EH (cell line): ENCODE data around the gene POLD2.
A peak's percentile ranks its signal among the peaks of the same experiment; 100 is the strongest.
"Not testable (repeated sequence)": the region's sequence is repeated elsewhere in the genome, so short reads cannot be mapped to it uniquely, and the experiment has no call there.

Experiments
- DNase-seq: peaks from one replicate; pipeline ENCODE4 v3.0.0-alpha.2; 2015; ENCODE audit warnings: low read depth

Gene POLD2

GRCh38 chr7:44123190-44124003, at the start of gene POLD2:
POLD2 (minus strand) TSS chr7:44123548; CDS start chr7:44122053, 1,495 bp downstream.
- DNase-seq: peak; percentile 97

- no peak for DNase-seq
These were observed 49.6 kb upstream of the POLD2 start for GRCh38 chr7:44172803-44173424.

DNA sequence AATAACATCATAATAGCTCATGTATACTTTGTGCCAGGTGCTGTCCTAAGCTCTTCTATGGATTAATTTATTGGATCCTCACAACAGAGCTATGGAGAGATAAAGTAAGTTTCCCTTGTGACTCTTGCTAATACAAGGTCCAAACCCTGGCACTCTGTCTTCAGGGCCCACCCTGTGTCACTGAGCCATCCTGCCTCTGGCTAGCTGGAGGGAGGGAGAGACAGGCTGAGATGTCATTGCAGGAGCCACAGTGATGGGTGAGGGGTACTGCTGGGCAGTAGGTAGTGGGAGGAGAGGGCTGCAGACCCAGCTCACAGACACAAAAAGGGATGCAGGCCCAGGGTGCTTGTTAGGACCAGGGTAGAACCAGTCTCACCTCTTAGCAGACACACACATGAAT, 49.0 kb upstream of the POLD2 start:
- DNase-seq: no peak

DNA sequence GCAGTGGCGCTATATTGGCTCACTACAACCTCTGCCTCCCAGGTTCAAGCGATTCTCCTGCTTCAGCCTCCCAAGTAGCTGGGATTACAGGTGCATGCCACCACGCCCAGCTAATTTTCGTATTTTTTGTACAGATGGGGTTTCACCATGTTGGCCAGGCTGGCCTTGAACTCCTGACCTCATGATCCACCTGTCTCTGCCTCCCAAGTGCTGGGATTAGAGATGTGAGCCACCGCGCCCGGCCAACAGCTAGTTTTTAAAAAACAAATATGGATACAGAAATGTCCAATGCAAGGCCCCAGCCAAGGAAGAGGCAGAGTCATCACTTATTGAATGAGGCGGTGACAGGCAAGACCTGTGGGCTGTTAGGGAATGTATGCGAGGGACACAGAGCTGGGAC, 48.6 kb upstream of the POLD2 start:
- not testable (repeated sequence) for DNase-seq

DNA sequence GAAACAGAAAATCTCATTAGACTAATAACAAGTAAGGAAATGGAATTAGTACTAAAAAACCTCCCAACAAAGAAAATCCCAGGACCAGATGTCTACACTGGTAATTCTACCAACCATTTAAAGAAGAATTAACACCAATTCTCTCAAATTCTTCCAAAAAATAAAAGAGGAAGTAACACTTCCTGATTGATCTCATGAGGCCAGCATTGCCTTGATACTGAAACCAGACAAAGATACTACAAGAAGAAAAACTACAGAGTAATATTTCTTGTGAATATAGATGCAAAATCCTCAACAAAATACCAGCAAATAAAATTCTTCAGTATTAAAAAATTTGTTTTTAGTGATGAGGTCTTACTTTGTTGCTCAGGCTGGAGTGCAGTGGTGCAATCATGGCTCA, 44.6 kb upstream of the POLD2 start:
- DNase-seq: no peak

- peak; percentile 98 for DNase-seq
These were observed 40.2 kb upstream of the POLD2 start for GRCh38 chr7:44163591-44163990.

DNA sequence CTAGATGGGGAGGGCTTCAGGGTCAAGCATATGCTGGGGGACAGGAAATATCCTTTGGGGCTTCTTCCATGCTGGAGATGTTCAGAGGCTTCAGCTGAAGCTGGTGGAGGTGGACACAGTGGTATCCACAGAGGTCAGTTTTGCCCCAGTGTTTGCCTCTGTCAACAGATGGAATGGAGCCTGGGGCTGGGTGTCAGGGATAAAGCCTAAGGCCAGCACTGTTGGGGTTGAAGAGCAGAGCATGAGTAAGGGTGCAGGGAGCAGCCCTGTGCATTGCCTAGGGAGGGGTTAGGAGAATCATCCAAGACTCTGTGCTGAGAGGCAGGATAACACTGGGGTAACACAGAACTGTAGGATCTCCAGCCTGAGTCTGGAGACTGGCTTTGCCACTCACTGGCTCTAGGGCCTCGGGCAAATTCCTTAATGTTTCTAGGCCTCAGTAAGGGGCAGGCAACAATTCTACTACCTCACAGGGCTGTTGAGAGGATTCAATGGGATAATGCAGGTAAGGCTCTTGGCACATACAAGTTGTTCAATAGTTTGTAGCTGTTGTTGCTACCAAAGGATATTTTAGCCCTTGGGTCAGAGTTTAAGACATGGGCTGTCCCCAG, 39.5 kb upstream of the POLD2 start:
- peak; percentile 47 for DNase-seq

- no peak for DNase-seq
These were observed 38.8 kb upstream of the POLD2 start for GRCh38 chr7:44162179-44162578.

GRCh38 chr7:44161371-44161770, 38.0 kb upstream of the POLD2 start:
- DNase-seq: no peak

DNA sequence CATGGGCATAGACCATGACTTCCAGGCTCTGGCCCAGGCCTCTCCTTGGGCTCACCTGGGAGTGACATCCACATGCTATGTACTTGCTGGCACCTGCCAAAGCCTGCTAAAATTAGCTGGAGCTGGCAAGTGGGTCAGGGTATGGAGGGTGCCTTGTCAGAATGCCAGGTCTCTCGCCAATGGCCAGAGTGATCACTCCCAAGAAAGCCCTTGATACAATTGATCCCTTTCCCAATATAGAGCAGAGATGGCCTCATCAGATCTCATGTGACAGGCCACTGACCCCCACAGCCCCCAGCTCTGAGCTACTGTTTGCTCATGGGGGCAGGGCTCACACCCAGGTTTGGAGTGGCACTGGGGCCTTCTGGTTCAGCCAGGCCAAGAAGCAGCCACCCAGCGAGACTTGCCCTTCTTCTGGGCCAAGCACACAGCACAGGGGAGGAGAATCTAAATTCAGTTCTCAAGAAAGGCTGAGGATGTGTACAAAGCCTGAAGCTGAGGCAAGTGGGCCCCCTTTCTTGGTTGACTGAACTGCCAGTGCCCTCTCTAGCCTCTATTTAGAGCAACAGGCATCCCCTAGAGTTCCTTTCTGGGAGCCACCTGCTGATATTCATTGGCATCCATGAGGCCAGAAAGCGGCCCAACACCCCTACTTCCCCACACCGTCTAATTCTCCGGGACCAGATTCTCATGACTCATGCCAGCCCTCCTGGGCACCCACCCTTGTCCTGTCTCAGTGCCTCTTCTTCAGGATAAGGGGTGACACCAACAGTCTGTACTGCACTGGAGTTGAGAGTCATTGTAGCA, 36.7 kb upstream of the POLD2 start:
- DNase-seq: no peak

DNA sequence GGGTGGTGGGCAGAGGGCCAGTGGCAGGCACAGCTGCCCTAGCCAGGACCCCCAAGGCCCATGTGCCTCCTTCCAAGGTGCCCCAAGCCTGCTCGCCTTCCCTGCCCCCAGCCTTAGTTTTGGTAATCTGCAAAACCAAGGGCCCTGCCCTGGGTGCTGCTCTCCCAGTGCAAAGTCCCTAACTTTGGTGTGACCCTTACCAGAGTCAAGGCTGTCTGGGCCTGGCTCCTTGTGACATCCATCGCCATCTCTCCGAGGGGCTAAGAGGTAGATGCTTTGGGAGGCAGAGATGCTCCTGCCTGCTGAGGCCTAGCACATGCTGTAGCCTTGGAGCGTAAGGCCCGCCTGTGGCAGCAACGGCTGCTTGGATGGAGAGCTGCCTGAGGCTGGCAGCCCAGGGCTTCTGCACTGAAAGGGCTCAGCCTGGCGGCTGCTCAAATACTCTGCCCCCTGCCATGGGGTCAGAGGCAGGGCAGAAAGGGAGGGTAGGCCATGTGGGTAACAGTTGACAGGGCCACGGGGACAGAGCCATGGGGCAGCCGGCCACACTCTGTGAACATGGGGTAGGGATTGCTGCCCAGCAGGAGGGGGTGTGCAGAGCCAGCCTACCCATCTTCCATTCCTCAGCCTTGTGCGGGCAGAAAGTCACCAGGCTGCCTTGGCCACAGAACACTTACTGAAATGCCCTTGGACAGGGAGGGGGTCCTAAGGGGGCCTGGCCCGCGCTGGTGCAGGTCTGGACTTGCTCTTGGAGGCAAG, 35.7 kb upstream of the POLD2 start:
- no peak for DNase-seq

GRCh38 chr7:44158096-44158872, 34.9 kb upstream of the POLD2 start:
- no peak for DNase-seq

GRCh38 chr7:44157116-44158080, 34.0 kb upstream of the POLD2 start:
- no peak for DNase-seq

- no peak for DNase-seq
These were observed 33.2 kb upstream of the POLD2 start for GRCh38 chr7:44156453-44157010.

- no peak for DNase-seq
These were observed 32.1 kb upstream of the POLD2 start for GRCh38 chr7:44155191-44156185.

DNA sequence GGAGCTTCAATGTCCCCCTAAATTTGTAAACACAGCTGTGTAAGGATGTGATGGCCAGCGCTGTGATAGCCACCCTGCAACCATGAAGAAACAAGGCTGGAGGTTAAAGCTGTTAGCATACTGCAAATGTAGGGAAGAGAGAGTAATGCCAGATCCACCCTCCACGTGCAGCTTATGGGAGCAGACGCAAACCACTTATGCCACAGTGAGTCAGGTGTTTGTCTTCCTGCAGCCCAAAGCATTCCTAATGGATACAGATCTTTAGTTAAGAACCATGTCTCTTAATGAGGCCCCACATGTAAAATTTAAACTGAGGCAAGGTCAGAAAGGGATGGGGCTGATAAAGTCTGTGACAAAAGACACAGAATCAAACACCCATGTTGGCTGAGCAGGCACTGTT, 31.4 kb upstream of the POLD2 start:
- DNase-seq: peak; percentile 40

DNA sequence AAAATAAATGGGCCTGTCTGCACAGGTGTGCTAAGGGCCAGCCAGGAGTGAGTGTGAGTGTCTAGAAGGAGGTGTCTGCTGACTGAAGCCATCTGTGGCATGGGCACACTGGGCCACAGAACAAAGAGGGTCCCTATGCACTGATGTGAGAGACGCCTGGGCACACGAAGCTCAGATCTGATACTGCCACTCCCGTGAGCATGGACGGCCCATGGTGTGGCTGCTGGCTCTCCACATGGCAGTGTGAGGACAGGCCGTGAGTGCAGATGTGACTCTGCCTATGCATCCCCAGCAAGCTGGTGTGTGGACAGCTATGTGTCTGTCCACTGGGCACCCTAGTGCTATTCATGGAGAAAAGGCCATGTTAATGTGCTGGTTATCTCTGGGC, 30.6 kb upstream of the POLD2 start:
- no peak for DNase-seq
